WI38 (cell line): ENCODE results near the gene COL18A1.

Experiments
- H3K4me3 ChIP-seq: 2 replicates; pipeline ENCODE4 v1.5.1; 2011; ENCODE audit warnings: low read depth, mild to moderate bottlenecking, control low read depth, low read length
- CTCF ChIP-seq: IDR thresholded peaks from 2 replicates; pipeline ENCODE4 v1.5.1; 2012; ENCODE audit warnings: low read depth, mild to moderate bottlenecking, control low read depth, low read length

Gene COL18A1

GRCh38 chr21:45412909-45413611 is 8.1 kb downstream of the COL18A1 start:
- no peak overlapping the region for H3K4me3 ChIP-seq
- no peak for TF ChIP-seq CTCF

- TF ChIP-seq CTCF: no peak
- H3K4me3 ChIP-seq: no peak overlapping the region
These were observed 9.0 kb downstream of the COL18A1 start for GRCh38 chr21:45413922-45414321.

GRCh38 chr21:45414396-45415187 is 9.6 kb downstream of the COL18A1 start:
- no peak overlapping the region for H3K4me3 ChIP-seq
- no peak for TF ChIP-seq CTCF

GRCh38 chr21:45415188-45415942 is 10.4 kb downstream of the COL18A1 start:
- no peak for TF ChIP-seq CTCF
- no peak overlapping the region for H3K4me3 ChIP-seq

GRCh38 chr21:45415943-45416611 is 11.1 kb downstream of the COL18A1 start:
- H3K4me3 ChIP-seq: no peak overlapping the region
- TF ChIP-seq CTCF: no peak

GRCh38 chr21:45416620-45417019 is 11.7 kb downstream of the COL18A1 start:
- no peak for TF ChIP-seq CTCF
- no peak overlapping the region for H3K4me3 ChIP-seq
